Sigmoid colon (tissue), 4 donors: ENCODE measurements around the gene POLG.

ENCODE experiments used
- EP300 ChIP-seq, 4 donors: sonication (generic); formaldehyde crosslinking; IDR thresholded peaks; one replicate each; pipeline ENCODE4 v1.6.1; 2017; ENCODE audit warnings: antibody characterized with exemption in 4 of 4
- POLR2AphosphoS5 ChIP-seq, 4 donors: sonication (generic); formaldehyde crosslinking; IDR thresholded peaks; one replicate each; pipeline ENCODE4 v1.6.1; 2017; ENCODE audit warnings: antibody characterized with exemption in 4 of 4
- TF ChIP-seq, protein P1 (sequence below), 4 experiments: fragments of 450-650 bp in 3 of 4; fragments of 200-600 bp in 1 of 4; IDR thresholded peaks; one replicate each; pipeline ENCODE4 v1.5.1; 2016 to 2019; ENCODE audit warnings: antibody characterized with exemption in 4 of 4, mild to moderate bottlenecking in 3 of 4, moderate library complexity in 2 of 4

GRCh38 chr15:89376388-89376787 lies 41.8 kb upstream of the POLG start:
- TF ChIP-seq, protein P1, sequence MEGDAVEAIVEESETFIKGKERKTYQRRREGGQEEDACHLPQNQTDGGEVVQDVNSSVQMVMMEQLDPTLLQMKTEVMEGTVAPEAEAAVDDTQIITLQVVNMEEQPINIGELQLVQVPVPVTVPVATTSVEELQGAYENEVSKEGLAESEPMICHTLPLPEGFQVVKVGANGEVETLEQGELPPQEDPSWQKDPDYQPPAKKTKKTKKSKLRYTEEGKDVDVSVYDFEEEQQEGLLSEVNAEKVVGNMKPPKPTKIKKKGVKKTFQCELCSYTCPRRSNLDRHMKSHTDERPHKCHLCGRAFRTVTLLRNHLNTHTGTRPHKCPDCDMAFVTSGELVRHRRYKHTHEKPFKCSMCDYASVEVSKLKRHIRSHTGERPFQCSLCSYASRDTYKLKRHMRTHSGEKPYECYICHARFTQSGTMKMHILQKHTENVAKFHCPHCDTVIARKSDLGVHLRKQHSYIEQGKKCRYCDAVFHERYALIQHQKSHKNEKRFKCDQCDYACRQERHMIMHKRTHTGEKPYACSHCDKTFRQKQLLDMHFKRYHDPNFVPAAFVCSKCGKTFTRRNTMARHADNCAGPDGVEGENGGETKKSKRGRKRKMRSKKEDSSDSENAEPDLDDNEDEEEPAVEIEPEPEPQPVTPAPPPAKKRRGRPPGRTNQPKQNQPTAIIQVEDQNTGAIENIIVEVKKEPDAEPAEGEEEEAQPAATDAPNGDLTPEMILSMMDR (IDR thresholded peaks at IDR 0.05), result no peak
- no peak for TF ChIP-seq POLR2AphosphoS5 (IDR thresholded peaks at IDR 0.05)
- TF ChIP-seq EP300 (IDR thresholded peaks at IDR 0.05), result no peak
